ENCODE results near the gene ADRA2A. TPM values are rescaled to one million over a fixed set of nuclear protein-coding genes. Genes with fewer than 3 reads are reported as not detected.

ADRA2A gene
- total RNA-seq, 2 experiments from 2014 or later, result not detected

DNA sequence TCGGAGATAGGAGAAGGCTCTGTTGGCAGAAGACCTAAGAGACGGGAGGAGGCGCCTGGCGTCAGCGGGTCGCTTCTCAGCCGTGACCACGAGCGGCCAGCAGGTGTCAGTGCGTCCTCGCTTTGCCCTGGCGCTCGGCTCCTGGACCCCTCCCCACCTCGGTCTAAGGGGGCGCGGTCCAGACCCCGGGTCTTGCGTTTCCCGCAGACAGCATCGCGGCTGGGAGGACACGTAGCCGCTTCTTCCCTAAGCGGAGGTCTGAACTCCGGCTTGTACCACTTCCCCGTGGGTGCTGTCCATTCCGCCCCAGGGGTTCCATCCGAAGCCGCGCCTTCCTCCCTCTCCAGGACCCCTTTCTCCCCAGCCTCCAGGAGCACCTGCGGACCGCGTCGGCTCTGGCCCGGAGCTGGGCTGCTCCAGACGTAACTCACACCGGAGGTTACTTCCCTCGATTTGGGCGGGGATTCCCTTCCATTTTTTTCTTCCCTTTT lies 593 bp upstream of the ADRA2A start:
- CTCF ChIA-PET, result interaction anchor here (0.6 to 1.9 kb wide), 21 partner anchors 8 to 1194 kb away, joined by 3 to 8 read pairs (median 3); partner anchors contain the start of gene RBM20

DNA sequence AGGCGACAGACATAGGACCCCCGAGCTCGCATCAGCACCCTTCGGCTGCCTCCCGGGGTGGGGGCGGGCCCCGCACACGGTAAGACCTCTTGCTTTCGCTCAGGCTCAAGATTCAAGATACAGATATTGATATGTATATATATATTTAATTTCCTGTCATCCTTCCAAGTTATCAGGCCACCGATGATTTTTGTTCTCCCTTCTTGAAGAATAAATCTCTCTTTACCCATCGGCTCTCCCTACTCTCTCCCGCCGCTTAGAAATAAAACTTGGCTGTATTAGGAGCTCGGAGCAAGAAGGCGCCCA lies 603 bp downstream of the ADRA2A start:
- Mint-ChIP-seq H3K27ac (no peak overlapping the region), H3K9me3 (ENCODE audit: low read depth) (no peaks in the 10 kb centered on the region), H3K4me3 (peak overlapping the region; percentile 43), H3K4me1 (peaks cover 9% of the 10 kb centered on the region), H3K27me3 (peaks cover 64% of the 10 kb centered on the region), H3K36me3 (ENCODE audit: low read depth) (no peaks in the 10 kb centered on the region)
- ATAC-seq (no peak), DNase-seq (no peak)
- ChIA-PET POLR2A (no interaction called here), CTCF (interaction anchor here (0.6 to 1.8 kb wide), 9 partner anchors 35 to 1061 kb away, joined by 3 to 8 read pairs (median 3); no protein-coding TSS in a partner anchor)
- intact Hi-C loops (cut with DNase I, micrococcal nuclease), result loop anchor here (2.0 to 10.0 kb wide), 6 partner anchors 130 to 1059 kb away; no protein-coding TSS in a partner anchor

More for the DNA sequence above, 593 bp upstream of the ADRA2A start:
- Mint-ChIP-seq H3K4me3 (peak overlapping the region; percentile 52), H3K27ac (no peak overlapping the region), H3K4me1 (peaks cover 9% of the 10 kb centered on the region), H3K9me3 (ENCODE audit: low read depth) (no peaks in the 10 kb centered on the region), H3K36me3 (ENCODE audit: low read depth) (no peaks in the 10 kb centered on the region), H3K27me3 (peaks cover 66% of the 10 kb centered on the region)
- DNase-seq (peak; percentile 78), ATAC-seq (peak; percentile 81)
- intact Hi-C loops (cut with DNase I, micrococcal nuclease), result loop anchor here (1.0 to 10.0 kb wide), 7 partner anchors 131 to 1061 kb away; no protein-coding TSS in a partner anchor
- POLR2A ChIA-PET, result no interaction called here

DNA sequence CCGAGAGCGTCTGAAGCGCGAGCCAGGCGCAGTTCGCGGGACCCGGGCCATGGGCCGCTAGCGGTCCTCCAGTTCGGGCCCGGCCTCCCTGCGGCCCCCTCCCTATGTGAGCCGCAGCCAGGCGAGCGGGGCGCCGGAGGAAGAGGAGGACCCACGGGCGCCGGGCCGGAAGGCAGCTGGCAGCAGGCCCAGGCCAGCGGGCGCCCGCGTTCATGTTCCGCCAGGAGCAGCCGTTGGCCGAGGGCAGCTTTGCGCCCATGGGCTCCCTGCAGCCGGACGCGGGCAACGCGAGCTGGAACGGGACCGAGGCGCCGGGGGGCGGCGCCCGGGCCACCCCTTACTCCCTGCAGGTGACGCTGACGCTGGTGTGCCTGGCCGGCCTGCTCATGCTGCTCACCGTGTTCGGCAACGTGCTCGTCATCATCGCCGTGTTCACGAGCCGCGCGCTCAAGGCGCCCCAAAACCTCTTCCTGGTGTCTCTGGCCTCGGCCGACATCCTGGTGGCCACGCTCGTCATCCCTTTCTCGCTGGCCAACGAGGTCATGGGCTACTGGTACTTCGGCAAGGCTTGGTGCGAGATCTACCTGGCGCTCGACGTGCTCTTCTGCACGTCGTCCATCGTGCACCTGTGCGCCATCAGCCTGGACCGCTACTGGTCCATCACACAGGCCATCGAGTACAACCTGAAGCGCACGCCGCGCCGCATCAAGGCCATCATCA lies 1.1 kb downstream of the ADRA2A start:
- peaks cover 61% of the 10 kb centered on the region for H3K27me3 Mint-ChIP-seq
- H3K36me3 Mint-ChIP-seq (ENCODE audit: low read depth), result no peaks in the 10 kb centered on the region
- ChIA-PET POLR2A (no interaction called here), CTCF (interaction anchor here (1.7 to 1.8 kb wide), 2 partner anchors 129 to 1060 kb away, joined by 6 to 8 read pairs; no protein-coding TSS in a partner anchor)
- peak overlapping the region; percentile 43 for H3K4me3 Mint-ChIP-seq
- H3K27ac Mint-ChIP-seq, result no peak overlapping the region
- ATAC-seq (no peak), DNase-seq (peak; percentile 33)
- intact Hi-C loops (cut with DNase I, micrococcal nuclease), result loop anchor here (2.0 to 10.0 kb wide), 6 partner anchors 129 to 1059 kb away; no protein-coding TSS in a partner anchor
- H3K9me3 Mint-ChIP-seq (ENCODE audit: low read depth), result no peaks in the 10 kb centered on the region
- peaks cover 9% of the 10 kb centered on the region for H3K4me1 Mint-ChIP-seq

DNA sequence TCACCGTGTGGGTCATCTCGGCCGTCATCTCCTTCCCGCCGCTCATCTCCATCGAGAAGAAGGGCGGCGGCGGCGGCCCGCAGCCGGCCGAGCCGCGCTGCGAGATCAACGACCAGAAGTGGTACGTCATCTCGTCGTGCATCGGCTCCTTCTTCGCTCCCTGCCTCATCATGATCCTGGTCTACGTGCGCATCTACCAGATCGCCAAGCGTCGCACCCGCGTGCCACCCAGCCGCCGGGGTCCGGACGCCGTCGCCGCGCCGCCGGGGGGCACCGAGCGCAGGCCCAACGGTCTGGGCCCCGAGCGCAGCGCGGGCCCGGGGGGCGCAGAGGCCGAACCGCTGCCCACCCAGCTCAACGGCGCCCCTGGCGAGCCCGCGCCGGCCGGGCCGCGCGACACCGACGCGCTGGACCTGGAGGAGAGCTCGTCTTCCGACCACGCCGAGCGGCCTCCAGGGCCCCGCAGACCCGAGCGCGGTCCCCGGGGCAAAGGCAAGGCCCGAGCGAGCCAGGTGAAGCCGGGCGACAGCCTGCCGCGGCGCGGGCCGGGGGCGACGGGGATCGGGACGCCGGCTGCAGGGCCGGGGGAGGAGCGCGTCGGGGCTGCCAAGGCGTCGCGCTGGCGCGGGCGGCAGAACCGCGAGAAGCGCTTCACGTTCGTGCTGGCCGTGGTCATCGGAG lies 1.8 kb downstream of the ADRA2A start:
- peak overlapping the region; percentile 25 for H3K4me3 Mint-ChIP-seq
- H3K27me3 Mint-ChIP-seq, result peaks cover 54% of the 10 kb centered on the region
- no peak overlapping the region for H3K27ac Mint-ChIP-seq

GRCh38 chr10:111079241-111079760 lies 2.5 kb downstream of the ADRA2A start:
- ATAC-seq (no peak), DNase-seq (no peak)
- Mint-ChIP-seq H3K9me3 (ENCODE audit: low read depth) (no peaks in the 10 kb centered on the region), H3K4me1 (peaks cover 9% of the 10 kb centered on the region), H3K36me3 (ENCODE audit: low read depth) (no peaks in the 10 kb centered on the region), H3K4me3 (no peak overlapping the region), H3K27ac (no peak overlapping the region), H3K27me3 (peaks cover 49% of the 10 kb centered on the region)
- ChIA-PET POLR2A (no interaction called here), CTCF (interaction anchor here (0.5 kb wide), 1 partner anchor 770 kb away, joined by 3 read pairs; no protein-coding TSS in a partner anchor)
- intact Hi-C loops (cut with DNase I, micrococcal nuclease), result loop anchor here (5.0 to 10.0 kb wide), 4 partner anchors 128 to 516 kb away; no protein-coding TSS in a partner anchor

More for the DNA sequence above, 1.8 kb downstream of the ADRA2A start:
- Mint-ChIP-seq H3K4me1 (peaks cover 9% of the 10 kb centered on the region), H3K9me3 (ENCODE audit: low read depth) (no peaks in the 10 kb centered on the region), H3K36me3 (ENCODE audit: low read depth) (no peaks in the 10 kb centered on the region)
- ATAC-seq (no peak), DNase-seq (no peak)
- POLR2A ChIA-PET, result no interaction called here
- CTCF ChIA-PET, result interaction anchor here (0.5 to 1.8 kb wide), 2 partner anchors 769 to 1059 kb away, joined by 3 to 6 read pairs; no protein-coding TSS in a partner anchor
- intact Hi-C loops (cut with DNase I, micrococcal nuclease), result loop anchor here (5.0 to 10.0 kb wide), 4 partner anchors 129 to 516 kb away; no protein-coding TSS in a partner anchor

GRCh38 chr10:111079781-111080180 lies 3.0 kb downstream of the ADRA2A start:
- DNase-seq (no peak), ATAC-seq (no peak)
- Mint-ChIP-seq H3K4me3 (no peak overlapping the region), H3K27ac (no peak overlapping the region), H3K36me3 (ENCODE audit: low read depth) (no peaks in the 10 kb centered on the region), H3K9me3 (ENCODE audit: low read depth) (no peaks in the 10 kb centered on the region), H3K4me1 (peaks cover 9% of the 10 kb centered on the region), H3K27me3 (peaks cover 44% of the 10 kb centered on the region)
- ChIA-PET CTCF (no interaction called here), POLR2A (no interaction called here)
- intact Hi-C loops (cut with DNase I, micrococcal nuclease), result loop anchor here (5.0 to 10.0 kb wide), 4 partner anchors 128 to 515 kb away; no protein-coding TSS in a partner anchor

- peaks cover 9% of the 10 kb centered on the region for H3K4me1 Mint-ChIP-seq
- no peaks in the 10 kb centered on the region for H3K9me3 Mint-ChIP-seq (ENCODE audit: low read depth)
- POLR2A ChIA-PET, result no interaction called here
- no peak for DNase-seq
- peaks cover 39% of the 10 kb centered on the region for H3K27me3 Mint-ChIP-seq
- intact Hi-C loops (cut with DNase I, micrococcal nuclease), result no loop called here
- no peaks in the 10 kb centered on the region for H3K36me3 Mint-ChIP-seq (ENCODE audit: low read depth)
- CTCF ChIA-PET, result interaction anchor here (0.7 kb wide), 1 partner anchor 350 kb away, joined by 3 read pairs; no protein-coding TSS in a partner anchor
- H3K27ac Mint-ChIP-seq, result no peak overlapping the region
- no peak for ATAC-seq
- H3K4me3 Mint-ChIP-seq, result no peak overlapping the region
These were observed 3.4 kb downstream of the ADRA2A start for GRCh38 chr10:111080224-111080623.

DNA sequence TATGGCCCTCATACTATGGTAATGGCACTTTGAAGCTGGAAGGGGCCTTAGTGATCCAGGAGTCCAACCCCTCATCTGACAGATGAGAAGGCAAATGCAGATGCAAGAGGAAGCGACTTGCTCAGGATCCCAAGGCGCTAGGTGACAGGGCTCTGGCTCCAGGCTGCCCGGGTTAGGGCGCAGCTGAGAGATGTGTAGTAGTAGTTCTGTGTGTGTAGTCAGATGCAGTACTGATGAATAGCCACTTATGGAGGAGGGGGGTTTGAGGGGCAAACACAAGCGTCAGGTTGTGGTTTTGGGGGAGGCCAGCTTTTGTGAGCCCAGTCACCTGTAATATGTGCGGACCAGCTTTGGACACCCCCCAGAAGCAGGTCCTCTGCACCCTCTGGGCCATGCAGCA lies 4.8 kb downstream of the ADRA2A start:
- peaks cover 6% of the 10 kb centered on the region for H3K4me1 Mint-ChIP-seq
- CTCF ChIA-PET, result no interaction called here

DNA sequence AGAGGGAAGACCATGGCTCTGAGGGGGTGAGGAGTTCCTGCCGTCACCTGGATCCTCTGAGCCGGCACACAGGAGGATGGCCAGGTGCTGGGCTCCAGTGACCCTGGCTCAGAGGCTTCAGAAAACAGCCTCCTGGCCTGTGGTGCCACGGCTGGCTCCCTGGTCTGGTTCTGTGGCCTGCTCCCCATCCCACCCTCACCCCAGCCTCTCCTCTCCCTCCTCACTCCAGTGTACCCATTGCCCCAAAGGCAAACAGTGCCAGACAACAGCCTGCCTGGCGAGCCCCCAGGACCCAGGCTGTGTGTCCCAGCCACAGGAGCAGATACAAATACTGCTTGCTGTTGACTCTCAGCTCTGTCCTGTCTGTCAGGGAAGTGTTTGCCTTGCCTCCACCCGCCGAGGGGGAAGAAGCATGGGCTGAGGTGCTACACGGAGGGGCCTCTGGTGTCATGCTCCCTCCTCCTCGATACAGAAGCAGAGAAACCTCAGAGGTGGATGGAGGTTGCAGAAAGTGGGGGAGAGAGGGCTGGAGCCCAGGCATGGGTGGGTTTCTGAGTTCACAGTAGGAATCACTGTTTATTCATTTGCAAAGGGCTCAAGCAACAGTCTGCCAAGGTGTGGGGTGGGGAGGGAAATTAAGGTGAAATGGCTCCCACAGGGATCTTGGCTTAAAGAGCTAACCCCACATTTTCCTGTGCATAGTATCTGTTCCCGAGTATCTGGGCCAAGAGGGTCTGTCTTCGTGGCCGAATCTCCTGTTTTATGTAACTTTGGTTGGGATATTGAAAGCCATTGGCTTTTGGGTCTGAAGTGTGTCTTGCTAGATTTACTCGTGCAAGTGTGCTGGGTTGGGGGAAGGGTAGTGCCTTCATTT lies 5.5 kb downstream of the ADRA2A start:
- no peak for ATAC-seq
- DNase-seq, result no peak
- no peak overlapping the region for H3K27ac Mint-ChIP-seq
- peaks cover 6% of the 10 kb centered on the region for H3K4me1 Mint-ChIP-seq
- H3K36me3 Mint-ChIP-seq (ENCODE audit: low read depth), result no peaks in the 10 kb centered on the region
- H3K4me3 Mint-ChIP-seq, result no peak overlapping the region
- CTCF ChIA-PET, result no interaction called here
- intact Hi-C loops (cut with DNase I, micrococcal nuclease), result no loop called here
- POLR2A ChIA-PET, result no interaction called here
- H3K27me3 Mint-ChIP-seq, result peaks cover 29% of the 10 kb centered on the region
- H3K9me3 Mint-ChIP-seq (ENCODE audit: low read depth), result no peaks in the 10 kb centered on the region

More for the DNA sequence above, 4.8 kb downstream of the ADRA2A start:
- H3K27me3 Mint-ChIP-seq, result peaks cover 29% of the 10 kb centered on the region
- no peaks in the 10 kb centered on the region for H3K9me3 Mint-ChIP-seq (ENCODE audit: low read depth)
- intact Hi-C loops (cut with DNase I, micrococcal nuclease), result no loop called here
- ATAC-seq (no peak), DNase-seq (no peak)
- POLR2A ChIA-PET, result no interaction called here
- no peaks in the 10 kb centered on the region for H3K36me3 Mint-ChIP-seq (ENCODE audit: low read depth)
- H3K27ac Mint-ChIP-seq, result no peak overlapping the region
- no peak overlapping the region for H3K4me3 Mint-ChIP-seq

- Mint-ChIP-seq H3K4me3 (no peak overlapping the region), H3K36me3 (ENCODE audit: low read depth) (no peaks in the 10 kb centered on the region), H3K4me1 (no peaks in the 10 kb centered on the region), H3K27me3 (peaks cover 20% of the 10 kb centered on the region), H3K27ac (no peak overlapping the region), H3K9me3 (ENCODE audit: low read depth) (no peaks in the 10 kb centered on the region)
- intact Hi-C loops (cut with DNase I, micrococcal nuclease), result no loop called here
- DNase-seq, result no peak
- CTCF ChIA-PET, result no interaction called here
- no peak for ATAC-seq
- POLR2A ChIA-PET, result no interaction called here
These were observed 6.6 kb downstream of the ADRA2A start for GRCh38 chr10:111083222-111084095.

Data from activated CD4-positive, alpha-beta T cell treated with anti-CD3 and anti-CD28 coated beads for 36 hours (primary cell).